SW480 (cell line): ENCODE data around the gene CUX1.

Experiments
- DNase-seq: peaks from one replicate; pipeline ENCODE4 v3.0.0-alpha.2; 2016; ENCODE audit warnings: low spot score

CUX1 gene, protein sequence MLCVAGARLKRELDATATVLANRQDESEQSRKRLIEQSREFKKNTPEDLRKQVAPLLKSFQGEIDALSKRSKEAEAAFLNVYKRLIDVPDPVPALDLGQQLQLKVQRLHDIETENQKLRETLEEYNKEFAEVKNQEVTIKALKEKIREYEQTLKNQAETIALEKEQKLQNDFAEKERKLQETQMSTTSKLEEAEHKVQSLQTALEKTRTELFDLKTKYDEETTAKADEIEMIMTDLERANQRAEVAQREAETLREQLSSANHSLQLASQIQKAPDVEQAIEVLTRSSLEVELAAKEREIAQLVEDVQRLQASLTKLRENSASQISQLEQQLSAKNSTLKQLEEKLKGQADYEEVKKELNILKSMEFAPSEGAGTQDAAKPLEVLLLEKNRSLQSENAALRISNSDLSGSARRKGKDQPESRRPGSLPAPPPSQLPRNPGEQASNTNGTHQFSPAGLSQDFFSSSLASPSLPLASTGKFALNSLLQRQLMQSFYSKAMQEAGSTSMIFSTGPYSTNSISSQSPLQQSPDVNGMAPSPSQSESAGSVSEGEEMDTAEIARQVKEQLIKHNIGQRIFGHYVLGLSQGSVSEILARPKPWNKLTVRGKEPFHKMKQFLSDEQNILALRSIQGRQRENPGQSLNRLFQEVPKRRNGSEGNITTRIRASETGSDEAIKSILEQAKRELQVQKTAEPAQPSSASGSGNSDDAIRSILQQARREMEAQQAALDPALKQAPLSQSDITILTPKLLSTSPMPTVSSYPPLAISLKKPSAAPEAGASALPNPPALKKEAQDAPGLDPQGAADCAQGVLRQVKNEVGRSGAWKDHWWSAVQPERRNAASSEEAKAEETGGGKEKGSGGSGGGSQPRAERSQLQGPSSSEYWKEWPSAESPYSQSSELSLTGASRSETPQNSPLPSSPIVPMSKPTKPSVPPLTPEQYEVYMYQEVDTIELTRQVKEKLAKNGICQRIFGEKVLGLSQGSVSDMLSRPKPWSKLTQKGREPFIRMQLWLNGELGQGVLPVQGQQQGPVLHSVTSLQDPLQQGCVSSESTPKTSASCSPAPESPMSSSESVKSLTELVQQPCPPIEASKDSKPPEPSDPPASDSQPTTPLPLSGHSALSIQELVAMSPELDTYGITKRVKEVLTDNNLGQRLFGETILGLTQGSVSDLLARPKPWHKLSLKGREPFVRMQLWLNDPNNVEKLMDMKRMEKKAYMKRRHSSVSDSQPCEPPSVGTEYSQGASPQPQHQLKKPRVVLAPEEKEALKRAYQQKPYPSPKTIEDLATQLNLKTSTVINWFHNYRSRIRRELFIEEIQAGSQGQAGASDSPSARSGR (N-terminal part only)

GRCh38 chr7:101817471-101818286 lies at the start of gene CUX1:
TSS of gene CUX1 (plus strand) at chr7:101817626. CDS start at chr7:101817640, 14 bp downstream.
- DNase-seq: peak; percentile 65

- no peak for DNase-seq
These were observed 49.1 kb upstream of the CUX1 start for GRCh38 chr7:101768280-101768679.

- DNase-seq: no peak
These were observed 47.0 kb upstream of the CUX1 start for GRCh38 chr7:101770466-101770865.

- no peak for DNase-seq
These were observed 44.8 kb upstream of the CUX1 start for GRCh38 chr7:101772508-101773211.

DNA sequence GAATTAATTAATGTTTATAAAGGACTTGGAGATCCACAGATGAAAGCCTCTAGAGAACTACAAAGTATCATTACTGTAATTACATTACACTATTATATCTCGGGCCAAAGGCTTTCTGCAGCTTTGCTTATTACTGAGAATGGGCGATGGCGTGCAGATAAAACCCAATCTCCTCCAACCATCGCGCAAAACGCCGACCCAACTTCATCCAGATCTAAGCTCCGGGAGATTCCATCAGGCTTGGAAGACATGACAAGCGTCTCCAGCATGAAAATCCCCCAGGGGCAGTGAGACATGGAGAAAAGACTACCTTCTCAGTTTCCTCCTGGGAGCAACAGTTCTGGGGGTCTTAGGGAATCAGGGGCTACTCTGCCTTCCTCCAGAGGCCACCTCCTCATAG lies 42.2 kb upstream of the CUX1 start:
- no peak for DNase-seq

- DNase-seq: no peak
These were observed 39.3 kb upstream of the CUX1 start for GRCh38 chr7:101778026-101778580.

GRCh38 chr7:101779267-101779666 lies 38.2 kb upstream of the CUX1 start:
- DNase-seq: no peak

DNA sequence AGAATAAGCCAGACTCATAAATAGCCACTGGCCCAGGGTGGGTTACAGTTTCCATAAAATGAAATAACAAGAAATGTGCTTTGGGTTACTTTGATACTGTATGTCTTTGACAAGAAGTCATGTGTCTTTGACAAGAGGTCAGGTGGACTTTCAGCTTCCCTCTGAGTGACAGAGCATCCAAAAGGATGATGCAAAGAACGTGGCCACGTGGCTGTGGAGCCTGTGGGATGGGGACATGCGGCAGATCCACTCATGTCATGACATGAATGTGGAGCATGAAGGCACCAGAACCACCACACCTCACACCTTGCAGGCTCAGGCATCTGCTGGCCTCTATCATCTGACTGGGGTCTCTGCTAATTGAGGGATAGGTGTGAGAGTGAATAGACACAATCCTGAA lies 37.1 kb upstream of the CUX1 start:
- no peak for DNase-seq

DNA sequence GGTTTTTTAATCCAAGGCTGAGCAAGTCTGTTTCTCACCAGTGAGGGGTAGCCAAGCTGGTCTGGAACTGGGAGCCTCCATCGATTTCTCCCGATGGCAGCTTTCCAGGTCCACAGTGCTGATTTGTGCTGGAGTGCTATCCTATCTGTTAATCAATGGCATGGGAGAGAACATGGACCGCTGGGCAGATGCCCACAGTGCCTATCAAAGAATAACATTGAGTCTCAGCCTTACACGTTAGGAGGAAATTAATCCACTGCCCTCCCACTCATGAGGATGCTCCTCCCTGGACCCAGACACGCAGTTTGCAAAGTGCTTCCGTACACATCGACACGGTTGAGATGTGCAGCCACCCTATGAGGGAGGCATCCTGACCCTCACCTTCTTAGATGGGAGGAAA lies 36.0 kb upstream of the CUX1 start:
- DNase-seq: no peak

DNA sequence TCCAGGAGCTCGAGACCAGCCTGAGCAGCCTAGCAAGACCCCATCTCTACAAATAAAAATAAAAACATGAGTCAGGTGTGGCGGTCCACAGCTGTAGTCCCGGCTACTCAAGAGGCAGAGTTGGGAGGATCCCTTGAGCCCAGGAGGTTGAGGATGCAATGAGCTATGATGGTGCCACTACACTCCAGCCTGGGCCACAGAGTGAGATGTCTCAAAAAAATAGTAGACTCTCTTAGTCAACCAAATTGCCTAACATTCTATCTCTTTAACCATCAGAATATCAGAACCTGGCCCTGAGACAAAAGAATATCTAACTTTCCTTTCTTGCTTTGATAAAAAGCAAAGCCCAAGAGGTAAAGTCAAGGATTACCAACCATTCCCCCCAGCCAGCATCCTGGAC lies 35.0 kb upstream of the CUX1 start:
- no peak for DNase-seq

GRCh38 chr7:101782896-101783295 lies 34.5 kb upstream of the CUX1 start:
- DNase-seq: no peak

DNA sequence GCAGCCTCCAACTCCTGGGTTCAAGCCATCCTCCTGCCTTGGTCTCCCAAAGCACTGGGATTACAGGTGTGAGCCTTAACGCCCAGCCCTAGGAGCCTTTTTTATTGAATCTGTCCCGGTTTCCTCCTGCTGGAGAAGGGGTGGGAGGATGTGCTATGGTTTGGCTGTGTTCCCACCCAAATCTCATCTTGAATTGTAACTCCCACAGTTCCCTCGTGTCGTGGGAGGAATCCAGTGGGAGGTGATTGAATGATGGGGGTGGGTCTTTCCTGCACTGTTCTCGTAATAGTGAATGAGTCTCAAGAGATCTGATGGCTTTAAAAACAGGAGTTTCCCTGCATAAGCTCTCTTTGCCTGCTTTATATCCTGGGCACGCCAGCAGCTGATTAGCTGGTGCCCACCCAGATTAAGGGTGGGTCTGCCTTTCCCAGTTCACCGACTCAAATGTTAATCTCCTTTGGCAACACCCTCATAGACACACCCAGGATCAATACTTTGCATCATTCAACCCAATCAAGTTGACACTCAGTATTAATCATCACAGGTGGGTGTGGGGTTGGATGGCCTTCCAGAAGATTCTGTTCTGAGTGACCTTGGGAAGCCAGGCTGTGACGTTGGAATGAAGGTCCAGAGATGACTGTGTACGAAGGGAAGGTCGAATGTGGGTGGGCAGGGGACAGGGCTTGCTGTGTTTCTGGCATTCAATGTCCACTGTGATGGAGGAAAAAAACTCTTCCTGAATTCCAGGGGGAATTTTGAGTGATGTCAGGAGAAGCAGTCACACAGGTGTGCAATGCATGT lies 33.8 kb upstream of the CUX1 start:
- DNase-seq: no peak

DNA sequence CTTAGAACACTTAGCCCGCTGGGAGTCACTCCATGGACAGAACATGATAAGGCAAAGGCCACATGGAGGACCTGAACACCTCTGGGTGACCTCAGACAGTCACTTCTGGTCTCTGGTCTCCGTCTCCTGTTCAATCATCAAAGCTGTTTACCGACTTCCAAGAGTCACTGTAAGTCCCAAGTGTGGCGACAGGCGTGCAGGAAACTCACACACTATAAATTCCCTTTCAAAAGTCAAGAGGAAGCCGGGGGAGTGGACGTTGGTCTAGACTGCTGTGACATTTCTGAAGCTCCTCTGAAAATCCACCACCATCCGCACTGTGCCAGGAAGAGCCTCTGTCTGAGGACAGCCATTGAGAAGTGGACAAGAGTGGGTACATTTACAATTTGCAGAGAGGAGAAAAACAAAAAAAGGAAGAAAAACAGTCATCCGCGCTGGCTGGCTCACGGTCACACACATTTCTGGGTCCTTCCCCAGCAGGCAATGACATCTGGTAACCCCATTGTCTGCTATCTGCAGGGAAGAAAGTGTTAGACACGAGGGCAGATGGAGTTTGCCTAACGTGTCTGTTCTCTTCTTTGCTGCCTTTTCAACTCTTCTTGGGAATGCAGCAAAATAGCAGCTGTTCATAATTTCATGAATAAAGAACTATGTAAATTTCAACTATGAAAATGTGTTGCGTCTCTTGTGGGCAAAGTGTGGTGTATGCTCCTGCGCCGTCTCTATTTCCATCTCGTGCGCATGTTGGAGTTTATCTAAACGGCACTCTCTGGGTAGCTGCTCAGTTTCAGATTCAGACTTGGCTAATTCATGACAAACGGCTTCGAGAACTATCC lies 32.9 kb upstream of the CUX1 start:
- DNase-seq: no peak

- no peak for DNase-seq
These were observed 29.6 kb upstream of the CUX1 start for GRCh38 chr7:101787864-101788263.

- no peak for DNase-seq
These were observed 28.9 kb upstream of the CUX1 start for GRCh38 chr7:101788517-101788916.

- no peak for DNase-seq
These were observed 26.7 kb upstream of the CUX1 start for GRCh38 chr7:101790566-101791293.

- DNase-seq: no peak
These were observed 25.3 kb upstream of the CUX1 start for GRCh38 chr7:101792051-101792681.
